NCI-H1048 (cell line): ENCODE measurements around the gene POLR2A.
"Not testable (repeated sequence)": the region's sequence is repeated elsewhere in the genome, so short reads cannot be mapped to it uniquely, and the experiment has no call there.

Source experiments
- DNase-seq: peaks from one replicate; lab custom pipeline; 2025; lab: John Stamatoyannopoulos, UW

The POLR2A gene

GRCh38 chr17:7479213-7480088 lies 4.7 kb upstream of the POLR2A start, which contains the start of gene ZBTB4:
TSS of gene ZBTB4 (minus strand) at chr17:7479631. CDS start at chr17:7466801, 12,830 bp downstream.
- no peak for DNase-seq

DNA sequence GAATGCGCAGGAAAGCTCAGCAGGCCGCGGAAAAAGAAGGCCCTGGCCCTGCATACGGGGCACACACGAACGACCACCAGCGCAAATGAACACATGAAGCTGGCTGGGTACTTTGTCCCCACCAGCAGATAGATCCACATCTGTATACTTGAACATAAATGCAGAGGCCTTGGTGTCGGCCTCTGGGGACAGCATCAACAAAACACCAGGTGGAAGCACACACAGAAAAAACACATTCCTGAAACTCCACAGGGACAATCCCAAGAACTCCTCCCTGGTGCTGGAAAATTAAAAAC lies 4.1 kb upstream of the POLR2A start:
- no peak for DNase-seq

DNA sequence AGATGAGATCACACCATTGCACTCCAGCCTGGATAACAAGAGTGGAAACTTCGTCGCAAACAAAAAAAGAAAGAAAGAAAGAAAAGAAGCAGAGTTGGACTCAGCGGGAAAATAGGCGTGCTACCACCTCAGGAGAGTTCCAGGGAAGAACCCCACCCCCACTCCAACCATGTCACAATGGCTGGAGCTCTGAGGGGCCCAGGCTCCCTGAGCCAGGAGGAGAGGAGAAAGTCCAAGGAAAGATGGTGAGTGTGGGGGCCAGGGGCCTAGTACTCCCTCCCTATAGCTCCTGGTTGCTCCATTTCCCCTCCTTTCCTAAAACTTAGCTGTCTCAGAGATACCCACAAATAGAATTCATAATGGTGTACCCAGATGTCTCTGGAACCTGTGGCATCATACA lies 2.9 kb upstream of the POLR2A start, which contains the start of gene SLC35G6:
Gene SLC35G6, plus strand, starts transcription at position 172 of the 400 bp plus-strand sequence. Its CDS starts 71 bp downstream, at position 243.
- not testable (repeated sequence) for DNase-seq

GRCh38 chr17:7481842-7482741 lies 2.1 kb upstream of the POLR2A start:
- not testable (repeated sequence) for DNase-seq

DNA sequence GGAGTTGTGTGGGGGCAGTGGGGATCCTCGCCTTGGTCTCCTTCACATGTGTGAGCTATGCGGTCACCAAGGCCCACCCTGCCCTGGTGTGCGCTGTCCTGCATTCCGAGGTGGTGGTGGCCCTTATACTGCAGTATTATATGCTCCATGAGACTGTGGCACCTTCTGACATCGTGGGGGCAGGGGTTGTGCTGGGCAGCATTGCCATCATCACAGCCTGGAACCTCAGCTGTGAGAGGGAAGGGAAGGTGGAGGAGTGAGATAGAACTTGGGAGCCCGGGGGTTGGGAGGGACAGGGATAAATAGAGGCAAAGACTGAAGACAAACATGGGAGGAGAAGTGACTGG lies 1.5 kb upstream of the POLR2A start:
- DNase-seq = not testable (repeated sequence)

DNA sequence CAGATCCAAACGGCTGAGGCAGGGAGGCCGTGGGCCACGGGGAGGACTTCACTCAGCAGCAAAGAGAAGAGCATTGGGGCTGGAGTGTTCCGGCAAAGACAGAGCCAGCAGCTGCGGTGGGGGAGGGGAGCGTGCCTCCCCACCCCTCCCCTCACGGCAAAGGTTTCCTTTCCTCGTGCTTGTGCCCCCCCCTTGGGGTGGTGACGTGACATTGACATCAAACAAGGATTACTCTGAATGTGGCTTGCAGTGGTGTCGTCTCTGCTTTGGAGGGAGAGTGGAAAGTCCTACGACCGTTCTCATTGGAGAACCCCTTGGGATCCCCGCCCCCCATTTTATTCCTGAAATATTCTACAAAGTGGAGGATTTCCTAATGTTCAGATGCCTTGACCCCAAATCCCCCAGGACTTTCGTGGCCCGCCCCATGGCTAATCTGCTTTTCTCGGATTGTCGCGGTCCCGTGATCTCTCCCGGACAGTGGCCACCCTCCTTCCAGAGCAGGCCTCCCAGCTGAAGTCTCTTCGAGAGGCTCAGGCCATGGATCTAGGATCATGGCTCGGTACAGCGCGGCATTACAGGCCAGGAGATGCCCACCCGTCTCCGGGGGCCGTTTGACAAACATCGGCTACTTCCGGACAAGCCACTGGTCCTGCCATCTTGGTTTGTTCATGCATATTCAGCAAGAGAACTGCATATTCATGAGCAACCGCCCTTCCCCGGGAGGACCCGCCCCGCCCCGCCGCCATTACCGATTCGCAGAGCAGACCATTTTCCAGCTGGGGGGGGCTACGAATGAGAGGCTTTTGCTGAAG lies 705 bp upstream of the POLR2A start:
- DNase-seq = peak; percentile 63

DNA sequence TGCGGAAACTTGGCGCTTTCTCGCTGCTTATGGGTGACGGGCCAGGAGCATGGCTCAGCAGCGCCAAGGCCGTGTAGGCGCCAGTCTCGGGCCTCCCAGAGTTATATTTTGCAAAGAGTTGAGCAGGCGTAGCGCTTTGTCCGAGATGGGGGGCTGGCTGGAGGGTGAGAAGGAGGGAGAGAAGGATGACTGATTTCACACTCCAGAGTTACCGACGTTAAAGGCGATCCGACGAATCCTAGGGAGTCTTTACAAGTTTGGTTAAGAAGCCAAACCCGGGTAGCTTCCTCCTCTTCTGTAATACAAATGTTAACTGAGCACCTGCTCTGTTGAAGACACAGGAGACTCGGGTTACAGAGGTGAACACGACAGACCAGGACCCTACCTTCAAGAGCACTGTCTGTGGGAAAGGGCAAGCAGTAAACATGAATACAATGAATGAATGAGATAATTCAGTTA lies 782 bp downstream of the POLR2A start:
- DNase-seq = no peak

- no peak for DNase-seq
These were observed 2.0 kb downstream of the POLR2A start for GRCh38 chr17:7486181-7486580.

GRCh38 chr17:7490144-7490543 lies 6.0 kb downstream of the POLR2A start:
- no peak for DNase-seq

- DNase-seq = no peak
These were observed 7.4 kb downstream of the POLR2A start for GRCh38 chr17:7491583-7491982.

DNA sequence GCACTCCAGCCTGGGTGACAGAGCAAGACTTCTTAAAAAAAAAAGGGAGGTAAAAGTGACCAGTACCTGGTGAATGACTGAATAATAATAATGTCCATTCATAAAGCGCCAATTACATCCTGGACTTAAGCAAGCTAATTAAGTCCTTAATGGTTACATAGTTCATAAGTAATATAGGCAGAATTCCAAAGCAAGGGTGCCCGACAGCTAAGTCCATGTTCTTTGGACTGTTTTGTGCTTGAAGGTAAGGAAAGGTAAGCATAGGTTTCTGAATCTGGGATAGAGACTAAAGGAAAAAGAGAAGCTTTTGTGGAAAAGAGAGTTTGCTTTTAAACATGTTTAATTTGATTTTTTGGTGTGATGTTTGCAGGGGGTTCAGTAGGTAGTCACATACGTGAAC lies 9.8 kb downstream of the POLR2A start:
- DNase-seq = no peak

DNA sequence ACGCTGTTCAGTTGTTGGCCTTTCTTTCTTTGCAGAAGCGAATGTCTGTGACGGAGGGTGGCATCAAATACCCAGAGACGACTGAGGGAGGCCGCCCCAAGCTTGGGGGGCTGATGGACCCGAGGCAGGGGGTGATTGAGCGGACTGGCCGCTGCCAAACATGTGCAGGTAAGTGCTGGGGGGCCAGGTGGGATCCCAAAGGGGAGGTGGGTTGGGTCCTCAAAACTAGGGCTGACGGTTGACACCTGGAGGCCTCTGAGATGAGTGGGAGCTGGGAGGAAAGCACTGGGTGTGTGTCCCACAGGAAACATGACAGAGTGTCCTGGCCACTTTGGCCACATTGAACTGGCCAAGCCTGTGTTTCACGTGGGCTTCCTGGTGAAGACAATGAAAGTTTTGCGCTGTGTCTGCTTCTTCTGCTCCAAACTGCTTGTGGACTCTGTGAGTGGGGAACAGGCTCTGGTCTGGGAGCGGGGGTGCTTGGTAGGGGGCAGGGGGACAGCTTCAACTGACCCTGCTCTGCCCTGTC lies 11.8 kb downstream of the POLR2A start:
- DNase-seq = no peak

DNA sequence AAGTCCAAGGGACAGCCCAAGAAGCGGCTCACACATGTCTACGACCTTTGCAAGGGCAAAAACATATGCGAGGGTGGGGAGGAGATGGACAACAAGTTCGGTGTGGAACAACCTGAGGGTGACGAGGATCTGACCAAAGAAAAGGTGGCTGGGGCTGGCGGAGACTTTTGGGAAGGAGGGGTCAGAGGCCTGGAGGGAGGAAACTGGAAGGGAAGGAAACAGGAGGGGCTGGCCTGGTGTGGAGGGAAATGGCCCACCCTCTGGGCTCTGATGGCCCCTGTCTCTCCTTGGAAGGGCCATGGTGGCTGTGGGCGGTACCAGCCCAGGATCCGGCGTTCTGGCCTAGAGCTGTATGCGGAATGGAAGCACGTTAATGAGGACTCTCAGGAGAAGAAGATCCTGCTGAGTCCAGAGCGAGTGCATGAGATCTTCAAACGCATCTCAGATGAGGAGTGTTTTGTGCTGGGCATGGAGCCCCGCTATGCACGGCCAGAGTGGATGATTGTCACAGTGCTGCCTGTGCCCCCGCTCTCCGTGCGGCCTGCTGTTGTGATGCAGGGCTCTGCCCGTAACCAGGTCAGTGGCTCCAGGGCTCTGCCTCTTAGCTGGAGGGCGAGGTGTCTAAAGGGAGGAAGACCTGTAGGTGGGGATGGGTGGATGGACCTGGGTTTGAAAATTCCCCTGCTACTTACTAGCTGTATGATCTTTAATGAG lies 12.5 kb downstream of the POLR2A start:
- DNase-seq = no peak

GRCh38 chr17:7497228-7497627 lies 13.1 kb downstream of the POLR2A start:
- DNase-seq = no peak

DNA sequence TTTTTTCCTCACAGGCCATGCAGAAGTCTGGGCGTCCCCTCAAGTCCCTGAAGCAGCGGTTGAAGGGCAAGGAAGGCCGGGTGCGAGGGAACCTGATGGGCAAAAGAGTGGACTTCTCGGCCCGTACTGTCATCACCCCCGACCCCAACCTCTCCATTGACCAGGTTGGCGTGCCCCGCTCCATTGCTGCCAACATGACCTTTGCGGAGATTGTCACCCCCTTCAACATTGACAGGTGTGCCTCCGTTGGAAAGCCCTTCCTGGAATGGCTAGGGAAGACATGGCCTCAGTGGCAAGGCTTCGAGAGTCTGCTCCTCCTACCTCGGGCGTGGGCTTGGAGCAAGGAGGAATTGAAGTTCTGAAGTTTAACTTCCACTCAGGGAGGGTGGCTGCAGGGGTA lies 13.5 kb downstream of the POLR2A start:
- no peak for DNase-seq

GRCh38 chr17:7499161-7499560 lies 15.0 kb downstream of the POLR2A start:
- DNase-seq = no peak

GRCh38 chr17:7501729-7502128 lies 17.6 kb downstream of the POLR2A start:
- DNase-seq = no peak

- DNase-seq = no peak
These were observed 18.1 kb downstream of the POLR2A start for GRCh38 chr17:7502171-7502847.

GRCh38 chr17:7502987-7503386 lies 18.8 kb downstream of the POLR2A start:
- no peak for DNase-seq

DNA sequence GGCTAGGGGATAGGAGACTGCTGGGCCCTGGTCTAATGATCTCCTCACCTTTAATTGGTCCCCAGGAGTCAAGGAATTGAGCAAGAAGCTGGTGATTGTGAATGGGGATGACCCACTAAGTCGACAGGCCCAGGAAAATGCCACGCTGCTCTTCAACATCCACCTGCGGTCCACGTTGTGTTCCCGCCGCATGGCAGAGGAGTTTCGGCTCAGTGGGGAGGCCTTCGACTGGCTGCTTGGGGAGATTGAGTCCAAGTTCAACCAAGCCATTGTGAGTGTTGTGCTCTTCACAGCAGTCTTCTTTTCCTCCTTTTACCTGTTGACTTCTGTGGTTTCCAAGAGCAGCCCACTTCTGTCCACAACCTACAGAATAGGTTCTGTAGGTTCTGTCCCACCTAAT lies 19.4 kb downstream of the POLR2A start:
- DNase-seq = no peak

GRCh38 chr17:7508145-7508544 lies 24.0 kb downstream of the POLR2A start:
- no peak for DNase-seq
